HAP-1 (cell line): ENCODE data around the gene RNF4.
"Not testable (repeated sequence)": the region's sequence is repeated elsewhere in the genome, so short reads cannot be mapped to it uniquely, and the experiment has no call there.

Experiments used
- DNase-seq, 2 experiments: peaks; one replicate each; pipeline ENCODE4 v3.0.0-alpha.2; 2016 to 2020; ENCODE audit warnings: low spot score in 2 of 2
- H3K27me3 ChIP-seq: fragments of 250-450 bp; sonication (Bioruptor Pico); 2 replicates; pipeline ENCODE4 v1.5.1; 2020; ENCODE audit warnings: low read depth, mild to moderate bottlenecking, moderate library complexity
- H3K36me3 ChIP-seq: fragments of 250-450 bp; sonication (Bioruptor Pico); replicated peaks from 2 replicates; pipeline ENCODE4 v1.5.1; 2020; ENCODE audit warnings: mild to moderate bottlenecking
- H3K4me1 ChIP-seq: fragments of 250-450 bp; sonication (Bioruptor Pico); 2 replicates; pipeline ENCODE4 v1.5.1; 2020; ENCODE audit warnings: mild to moderate bottlenecking
- H3K4me3 ChIP-seq: fragments of 250-450 bp; sonication (Bioruptor Pico); 2 replicates; pipeline ENCODE4 v1.5.1; 2020; ENCODE audit warnings: mild to moderate bottlenecking, moderate library complexity
- H3K9me3 ChIP-seq: fragments of 250-450 bp; sonication (Bioruptor Pico); 2 replicates; pipeline ENCODE4 v1.5.1; 2020; ENCODE audit warnings: mild to moderate bottlenecking, moderate library complexity
- in situ Hi-C: fragments of 300-500 bp; cut with MboI; formaldehyde crosslinking; loops from 3 replicates; pipeline ENCODE4 v1.14.3; 2020; ENCODE audit warnings: low sequenced_read_pairs, inconsistent platforms, mixed read lengths

Gene RNF4, protein sequence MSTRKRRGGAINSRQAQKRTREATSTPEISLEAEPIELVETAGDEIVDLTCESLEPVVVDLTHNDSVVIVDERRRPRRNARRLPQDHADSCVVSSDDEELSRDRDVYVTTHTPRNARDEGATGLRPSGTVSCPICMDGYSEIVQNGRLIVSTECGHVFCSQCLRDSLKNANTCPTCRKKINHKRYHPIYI

DNA sequence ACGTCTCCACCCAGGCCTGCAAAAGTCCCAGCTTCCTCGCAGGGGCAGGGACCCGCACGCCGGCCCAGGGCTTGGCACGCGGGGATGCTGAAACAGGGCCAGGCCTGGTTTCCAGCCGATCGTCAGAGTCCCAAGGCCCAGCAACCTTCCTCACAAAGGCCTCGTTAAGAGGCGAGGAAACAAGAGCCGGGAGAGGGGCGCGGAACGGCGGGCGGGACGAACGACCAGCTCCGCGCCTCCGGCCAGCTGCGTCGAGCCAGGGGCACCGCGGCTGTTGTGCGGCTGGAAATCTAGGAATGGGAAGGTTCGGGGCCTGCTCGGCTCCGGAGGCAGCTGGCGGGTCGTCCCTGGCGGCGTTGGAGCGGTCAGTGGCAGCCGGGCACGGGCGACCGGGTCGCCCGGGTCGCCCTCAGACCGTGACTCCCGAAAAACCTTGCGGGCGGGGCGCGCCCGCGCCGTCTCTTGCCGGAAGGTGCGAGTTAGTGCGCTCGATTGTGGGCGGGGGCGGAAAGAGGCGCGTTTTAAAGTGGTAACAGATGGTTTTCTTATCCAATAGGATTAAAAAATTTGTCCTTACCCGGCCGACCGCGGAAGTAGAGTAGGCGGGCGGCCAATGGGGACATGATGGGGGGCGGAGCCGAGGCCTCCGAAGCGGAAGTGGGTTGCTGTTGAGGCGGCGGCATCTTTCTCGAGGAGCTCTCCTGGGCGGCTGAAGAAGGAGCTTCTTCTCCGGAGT, at the start of gene RNF4:
Gene RNF4, plus strand, starts transcription at position 651 of the 736 bp plus-strand sequence. CDS start 21,388 bp downstream, outside the sequence.
- no peaks in the 10 kb centered on the region for H3K27me3 ChIP-seq
- H3K36me3 ChIP-seq, result peaks cover 39% of the 10 kb centered on the region
- in situ Hi-C loops, result no loop called here
- DNase-seq, result peak; percentile 97 to 99
- H3K4me1 ChIP-seq, result peaks cover 7% of the 10 kb centered on the region
- peak within 1 kb of the TSS; percentile 96 for H3K4me3 ChIP-seq
- peaks cover 10% of the 10 kb centered on the region; the same call in 1 of the 2 replicates for H3K9me3 ChIP-seq

DNA sequence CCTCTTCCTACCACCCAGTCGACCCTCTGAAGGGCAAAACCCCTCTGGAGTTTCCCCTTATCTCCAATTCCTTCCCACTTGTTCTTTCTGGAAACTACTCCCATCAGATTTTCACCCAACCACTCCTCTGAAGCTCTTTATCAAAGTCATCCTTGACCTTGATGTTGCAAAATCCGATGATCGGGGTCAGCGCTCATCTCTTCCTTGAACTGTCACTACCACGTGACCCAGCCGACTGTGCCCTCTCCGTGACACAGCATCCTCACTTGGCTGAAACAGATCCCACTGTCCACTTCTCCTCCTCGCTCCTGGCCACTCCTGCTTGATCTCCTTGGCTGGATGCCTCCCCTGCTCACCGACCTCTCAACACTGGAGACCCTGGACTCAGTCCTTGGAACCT, 49.1 kb upstream of the RNF4 start:
- Histone ChIP-seq H3K27me3 (peaks cover 45% of the 10 kb centered on the region), H3K4me3 (no peak overlapping the region), H3K4me1 (no peaks in the 10 kb centered on the region; the same call in 1 of the 2 replicates), H3K9me3 (no peaks in the 10 kb centered on the region), H3K36me3 (no peaks in the 10 kb centered on the region)
- no peak for DNase-seq
- in situ Hi-C loops, result no loop called here

DNA sequence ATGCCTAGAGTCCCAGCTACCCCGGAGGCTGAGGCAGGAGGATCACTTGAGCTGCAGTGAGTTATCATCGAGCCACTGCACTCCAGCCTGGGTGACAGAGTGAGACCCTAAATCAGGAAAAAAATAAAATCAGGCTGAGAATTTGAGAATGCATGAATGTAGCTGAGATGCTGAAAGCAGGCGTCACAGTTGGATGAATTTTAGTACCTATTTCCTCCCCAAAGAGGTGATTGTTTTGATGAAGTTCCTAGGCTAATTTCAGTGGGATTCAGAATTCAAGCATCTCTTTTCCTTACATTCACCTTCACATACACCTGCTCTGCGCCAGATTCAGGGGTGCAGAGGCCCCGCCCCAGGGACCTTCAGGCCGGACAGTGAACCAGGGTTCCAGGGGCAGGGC, 47.0 kb upstream of the RNF4 start:
- no peak for DNase-seq
- Histone ChIP-seq H3K9me3 (no peaks in the 10 kb centered on the region), H3K36me3 (no peaks in the 10 kb centered on the region), H3K27me3 (peaks cover 32% of the 10 kb centered on the region), H3K4me1 (no peaks in the 10 kb centered on the region; the same call in 1 of the 2 replicates), H3K4me3 (no peak overlapping the region)
- in situ Hi-C loops, result no loop called here

DNA sequence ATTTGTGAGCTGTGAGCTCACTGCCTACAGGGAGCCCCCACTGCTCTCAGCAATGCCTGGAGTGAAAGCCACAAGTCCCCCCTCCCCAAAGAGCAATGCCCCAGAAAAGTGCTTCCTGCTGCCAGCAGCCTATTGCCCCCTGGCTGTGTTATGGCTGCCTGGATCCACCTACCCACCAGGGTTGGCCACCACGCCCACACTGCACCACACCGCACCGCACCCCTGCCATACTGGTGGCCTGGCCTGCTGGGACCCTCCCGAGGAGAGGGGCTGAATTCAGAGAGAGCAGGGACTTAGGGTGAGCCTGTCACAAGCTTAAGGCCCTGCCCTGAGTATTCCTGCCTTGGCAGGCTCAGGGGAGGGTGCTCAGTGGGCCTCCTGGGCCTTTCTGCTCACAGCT, 45.8 kb upstream of the RNF4 start:
- Histone ChIP-seq H3K4me3 (no peak overlapping the region), H3K4me1 (no peaks in the 10 kb centered on the region; the same call in 1 of the 2 replicates), H3K36me3 (no peaks in the 10 kb centered on the region), H3K9me3 (no peaks in the 10 kb centered on the region), H3K27me3 (peaks cover 23% of the 10 kb centered on the region)
- in situ Hi-C loops, result no loop called here
- DNase-seq, result no peak

DNA sequence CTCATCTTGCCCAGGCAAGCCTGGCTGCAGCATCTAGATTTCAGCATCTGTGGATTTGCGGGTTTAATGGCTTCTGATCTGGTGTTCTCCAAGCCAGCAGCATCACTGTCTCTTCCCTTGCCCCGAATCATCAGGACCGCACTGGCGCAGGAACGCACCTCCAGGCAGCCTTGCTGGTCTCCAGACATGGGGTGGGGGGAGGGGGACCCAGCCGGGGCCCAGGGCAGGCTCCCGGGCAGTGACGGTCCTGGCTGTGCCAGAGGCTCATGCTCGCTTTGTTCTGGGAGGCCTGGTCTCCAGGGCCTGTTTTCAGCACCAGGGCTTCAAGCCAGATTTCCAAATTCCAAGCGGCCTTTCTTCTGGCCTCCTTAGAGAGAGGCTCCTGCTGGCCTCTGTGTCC, 45.2 kb upstream of the RNF4 start:
- no peaks in the 10 kb centered on the region for H3K9me3 ChIP-seq
- no peaks in the 10 kb centered on the region for H3K36me3 ChIP-seq
- in situ Hi-C loops, result no loop called here
- H3K4me3 ChIP-seq, result no peak overlapping the region
- peaks cover 23% of the 10 kb centered on the region for H3K27me3 ChIP-seq
- DNase-seq, result no peak
- no peaks in the 10 kb centered on the region; the same call in 1 of the 2 replicates for H3K4me1 ChIP-seq

DNA sequence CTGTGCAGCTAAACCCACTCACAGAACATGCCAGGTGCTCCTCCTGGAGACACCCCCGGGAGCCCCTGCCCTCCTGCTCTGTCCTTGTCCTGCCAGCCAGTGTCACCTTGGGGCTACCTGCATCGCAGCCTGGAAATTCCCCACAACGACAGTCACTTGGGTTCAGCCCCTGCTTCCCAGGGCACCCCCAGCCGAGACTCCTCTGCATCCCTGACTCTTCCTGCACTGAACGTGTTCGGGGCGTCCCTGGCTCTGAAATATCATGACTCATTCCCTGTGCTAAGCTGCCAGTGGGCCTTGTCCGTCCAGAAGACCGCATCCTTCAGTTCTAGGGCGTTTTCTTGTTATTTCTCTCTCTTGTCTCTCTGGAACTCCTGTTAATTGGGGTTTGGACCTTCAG, 44.3 kb upstream of the RNF4 start:
- Histone ChIP-seq H3K4me3 (no peak overlapping the region), H3K4me1 (no peaks in the 10 kb centered on the region; the same call in 1 of the 2 replicates), H3K36me3 (no peaks in the 10 kb centered on the region), H3K27me3 (peaks cover 15% of the 10 kb centered on the region), H3K9me3 (no peaks in the 10 kb centered on the region)
- in situ Hi-C loops, result no loop called here
- no peak for DNase-seq

DNA sequence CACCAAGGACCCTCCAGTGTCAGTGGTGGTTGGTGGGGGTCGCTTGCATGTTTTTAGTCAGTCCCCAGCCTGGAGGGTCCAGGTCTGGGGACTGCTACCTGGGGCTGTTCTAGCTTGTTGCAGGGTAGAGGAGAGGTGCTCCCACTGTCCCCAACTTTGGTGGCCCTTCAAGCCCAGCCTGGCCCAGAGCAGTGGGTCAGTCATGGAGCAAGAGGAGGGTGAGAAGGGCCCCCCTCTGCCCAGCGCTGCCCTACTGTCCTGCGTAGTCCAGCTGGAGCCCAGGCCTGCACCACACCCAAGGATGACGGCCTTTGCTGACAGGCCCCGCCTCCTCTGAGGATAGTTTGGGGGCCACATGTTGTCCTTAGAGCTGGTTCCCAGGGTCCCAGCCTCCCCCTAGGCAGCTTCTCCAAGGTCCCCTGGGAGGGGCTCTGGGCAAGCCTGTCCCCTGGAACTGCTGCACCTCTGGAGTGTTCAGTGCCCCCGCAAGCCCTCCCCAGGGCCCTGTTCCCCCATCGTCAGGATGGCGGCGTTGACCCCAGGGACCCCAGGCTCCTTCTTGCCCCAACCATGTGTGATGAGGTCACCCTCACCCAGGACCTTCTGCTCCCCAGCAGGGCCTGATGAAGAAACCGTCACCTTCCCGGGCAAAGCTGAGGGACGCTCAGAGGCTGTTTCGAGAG, 43.4 kb upstream of the RNF4 start:
- Histone ChIP-seq H3K4me3 (no peak overlapping the region), H3K36me3 (no peaks in the 10 kb centered on the region), H3K9me3 (no peaks in the 10 kb centered on the region), H3K4me1 (no peaks in the 10 kb centered on the region), H3K27me3 (peaks cover 6% of the 10 kb centered on the region)
- DNase-seq, result no peak
- in situ Hi-C loops, result no loop called here

DNA sequence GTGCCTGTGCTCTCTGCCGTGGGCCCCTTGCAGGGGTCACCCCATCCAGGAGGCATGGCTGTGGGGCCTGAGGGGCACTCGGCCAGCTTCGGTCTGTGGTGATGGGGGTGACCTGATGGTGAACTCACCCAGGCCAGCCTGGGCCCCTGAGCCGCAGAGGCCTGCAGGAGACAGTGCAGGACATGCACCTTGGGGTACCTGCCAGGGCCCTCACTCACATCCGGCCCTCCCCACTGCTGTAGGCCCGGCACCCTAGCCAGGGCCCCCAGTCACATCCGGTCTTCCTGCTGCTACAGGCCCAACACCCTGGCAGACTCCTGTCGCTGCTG, 42.9 kb upstream of the RNF4 start:
- in situ Hi-C loops, result no loop called here
- peaks cover under 1% of the 10 kb centered on the region; the same call in 1 of the 2 replicates for H3K27me3 ChIP-seq
- H3K9me3 ChIP-seq, result no peaks in the 10 kb centered on the region
- no peaks in the 10 kb centered on the region for H3K4me1 ChIP-seq
- no peaks in the 10 kb centered on the region for H3K36me3 ChIP-seq
- DNase-seq, result no peak
- no peak overlapping the region for H3K4me3 ChIP-seq

DNA sequence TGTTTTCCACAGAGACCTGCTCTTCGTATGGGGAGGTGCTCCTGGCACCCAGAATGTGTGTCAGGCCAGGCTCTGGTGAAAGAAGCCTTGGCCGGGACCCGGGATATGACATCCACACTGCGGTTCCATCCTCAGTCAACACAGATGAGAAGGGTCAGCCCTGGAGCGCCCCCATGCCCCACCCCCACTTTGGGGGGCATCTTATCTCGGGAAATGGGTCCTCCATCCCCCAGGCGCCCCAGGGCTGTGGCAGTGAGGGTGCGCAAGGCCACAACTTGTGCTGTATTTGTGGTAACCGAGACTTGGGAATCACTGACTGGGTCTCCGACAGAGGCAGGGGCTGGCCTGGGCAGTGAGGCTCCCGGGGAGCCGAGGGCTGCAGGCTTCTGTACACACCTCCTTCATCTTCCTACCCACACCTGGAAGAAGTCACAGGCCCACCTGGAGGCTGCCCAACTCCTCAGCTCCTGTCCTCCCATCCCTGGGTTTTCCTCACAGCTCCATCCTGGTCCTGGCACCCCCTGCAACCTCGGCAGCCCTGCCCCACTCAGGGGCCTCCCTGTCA, 42.1 kb upstream of the RNF4 start:
- DNase-seq, result no peak
- Histone ChIP-seq H3K36me3 (no peaks in the 10 kb centered on the region), H3K9me3 (no peaks in the 10 kb centered on the region), H3K4me3 (no peak overlapping the region), H3K27me3 (no peaks in the 10 kb centered on the region), H3K4me1 (no peaks in the 10 kb centered on the region)
- in situ Hi-C loops, result no loop called here

DNA sequence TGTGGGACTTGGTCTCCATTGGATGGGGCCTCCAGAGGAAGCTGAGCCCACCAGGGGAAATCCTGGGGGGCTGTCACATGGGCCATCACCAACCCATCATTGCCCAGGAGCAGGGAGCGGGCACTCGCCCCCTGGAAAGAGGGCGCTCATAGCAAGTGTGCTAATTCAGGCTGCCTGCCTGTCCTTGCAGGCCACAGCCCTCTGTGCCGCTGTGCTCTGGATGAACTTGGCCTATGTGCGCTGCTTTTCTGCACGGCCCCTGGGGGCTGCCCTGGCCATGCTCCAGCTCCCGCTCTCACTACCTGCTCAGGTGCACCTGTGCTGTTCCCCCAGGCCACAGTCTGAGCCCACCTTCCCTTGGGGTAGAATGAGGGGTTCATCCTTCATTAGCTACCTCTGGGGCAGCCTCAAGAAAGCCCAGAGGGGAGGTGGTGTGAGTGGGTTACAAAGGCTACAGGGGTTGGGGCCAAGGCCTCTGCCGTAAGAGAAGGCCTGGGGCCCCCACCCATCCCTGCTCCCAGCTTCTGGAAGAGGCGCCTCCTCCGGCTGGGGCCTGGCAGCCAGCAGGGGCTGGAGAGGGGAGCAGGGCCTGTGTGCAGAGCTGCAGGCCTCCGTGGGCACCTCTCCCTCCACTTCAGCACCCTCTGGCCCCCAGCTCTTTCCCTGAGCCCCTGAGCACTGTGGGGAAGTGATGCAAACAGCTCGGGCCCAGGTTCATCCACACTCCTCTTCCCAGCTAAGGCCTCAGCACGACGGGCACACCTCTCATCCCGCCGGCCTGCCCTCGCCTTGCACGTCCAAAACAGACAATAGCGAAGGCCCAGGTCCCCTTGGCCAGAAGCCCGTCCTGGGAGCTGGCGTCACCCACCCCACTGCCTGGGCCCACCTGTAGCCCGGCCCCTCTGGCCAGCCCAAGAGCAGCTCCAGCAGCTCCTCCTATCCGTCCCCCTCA, 41.2 kb upstream of the RNF4 start:
- H3K36me3 ChIP-seq, result no peaks in the 10 kb centered on the region
- DNase-seq, result no peak
- H3K4me3 ChIP-seq, result no peak overlapping the region
- H3K9me3 ChIP-seq, result no peaks in the 10 kb centered on the region
- no peaks in the 10 kb centered on the region for H3K27me3 ChIP-seq
- in situ Hi-C loops, result no loop called here
- no peaks in the 10 kb centered on the region for H3K4me1 ChIP-seq

DNA sequence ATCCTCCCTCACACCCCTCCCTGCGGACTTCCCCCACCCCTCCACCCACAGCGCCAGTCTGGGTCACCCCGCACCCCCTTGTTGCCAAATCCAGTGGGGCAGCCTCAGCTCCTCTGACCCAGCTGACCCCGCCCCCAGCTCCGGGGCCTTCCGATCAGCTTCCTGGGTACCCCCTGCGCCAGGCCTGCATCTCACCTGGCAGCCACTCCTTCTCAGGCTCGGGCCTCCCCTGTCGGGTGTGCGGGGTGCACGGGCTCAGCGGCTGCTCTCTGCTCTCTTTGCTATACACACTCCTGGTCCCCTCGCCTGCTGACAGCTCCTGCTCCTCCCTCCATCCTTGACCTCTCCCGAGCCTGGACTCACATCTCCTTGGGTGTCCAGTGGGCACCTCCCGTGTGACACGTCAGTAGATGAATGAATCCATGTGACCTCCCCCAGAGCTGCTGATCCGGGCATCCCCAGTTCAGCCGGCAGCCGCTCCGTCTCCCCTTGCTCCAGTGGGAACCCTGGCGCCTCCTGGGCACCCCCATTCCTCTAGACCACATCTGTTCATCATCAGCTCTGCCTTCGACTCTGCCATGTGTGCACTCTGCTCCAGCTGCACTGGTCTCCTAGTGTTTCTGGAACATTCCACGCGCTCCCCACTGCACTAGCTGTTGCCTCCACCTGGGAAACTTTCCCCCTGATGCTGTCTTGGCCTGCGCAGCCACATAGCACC, 40.3 kb upstream of the RNF4 start:
- in situ Hi-C loops, result no loop called here

DNA sequence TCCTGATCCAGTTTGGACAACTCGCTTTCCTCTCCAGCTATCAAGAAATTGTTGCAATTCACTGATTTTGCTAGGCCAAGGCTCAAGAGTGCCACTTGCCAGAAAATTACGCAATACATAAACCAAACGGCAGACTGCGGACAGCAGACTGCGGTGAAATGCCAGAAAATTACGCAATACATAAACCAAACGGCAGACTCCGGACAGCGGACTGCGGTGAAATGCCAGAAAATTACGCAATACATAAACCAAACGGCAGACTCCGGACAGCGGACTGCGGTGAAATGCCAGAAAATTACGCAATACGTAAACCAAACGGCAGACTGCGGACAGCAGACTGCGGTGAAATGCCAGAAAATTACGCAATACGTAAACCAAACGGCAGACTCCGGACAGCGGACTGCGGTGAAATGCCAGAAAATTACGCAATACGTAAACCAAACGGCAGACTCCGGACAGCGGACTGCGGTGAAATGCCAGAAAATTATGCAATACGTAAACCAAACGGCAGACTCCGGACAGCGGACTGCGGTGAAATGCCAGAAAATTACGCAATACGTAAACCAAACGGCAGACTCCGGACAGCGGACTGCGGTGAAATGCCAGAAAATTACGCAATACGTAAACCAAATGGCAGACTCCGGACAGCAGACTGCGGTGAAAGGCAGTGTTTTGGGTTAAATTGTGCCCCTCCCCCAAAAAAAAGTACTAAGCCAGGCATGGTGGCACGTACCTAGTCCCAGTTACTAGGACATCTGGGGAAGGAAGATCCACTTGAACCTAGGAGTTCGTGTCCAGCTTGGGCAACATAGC, 38.8 kb upstream of the RNF4 start:
- in situ Hi-C loops, H3K36me3 ChIP-seq, H3K4me3 ChIP-seq, DNase-seq, H3K9me3 ChIP-seq, H3K27me3 ChIP-seq, H3K4me1 ChIP-seq: not testable (repeated sequence)

More for the DNA sequence above, 40.3 kb upstream of the RNF4 start:
- Histone ChIP-seq H3K4me3 (no peak overlapping the region), H3K36me3 (no peaks in the 10 kb centered on the region), H3K4me1 (no peaks in the 10 kb centered on the region), H3K9me3 (no peaks in the 10 kb centered on the region), H3K27me3 (no peaks in the 10 kb centered on the region)
- DNase-seq, result no peak
